ENCODE measurements around the gene BTBD9. TPM values are rescaled to one million over a fixed set of nuclear protein-coding genes. Genes with fewer than 3 reads are reported as not detected.

The BTBD9 gene
- total and polyA plus RNA-seq, 7 experiments from 2014 or later = 12.7 to 58.8 (median 37.8) TPM

GRCh38 chr6:38146734-38147027, 493.0 kb downstream of the BTBD9 start:
- H3K9me3 Mint-ChIP-seq = peaks cover 0 to 3% (median 0%) of the 10 kb centered on the region in 11 donors
- peaks cover 0 to 4% (median 0%) of the 10 kb centered on the region in 5 donors for H3K36me3 Mint-ChIP-seq
- no peaks in the 10 kb centered on the region for H3K4me1 ChIP-seq (ENCODE audit: control insufficient read depth in 2 of 2, insufficient read depth in 2 of 2, low read length in 2 of 2)
- no peaks in the 10 kb centered on the region for H3K27me3 Mint-ChIP-seq
- no peaks in the 10 kb centered on the region for H3K9me3 ChIP-seq (ENCODE audit: control insufficient read depth in 2 of 3, low read length in 3 of 3)
- peaks cover 0 to 23% (median 0%) of the 10 kb centered on the region in 3 experiments for H3K36me3 ChIP-seq (ENCODE audit: control insufficient read depth in 2 of 3, insufficient read depth in 3 of 3, low read length in 3 of 3)
- no peak overlapping the region for H3K4me3 Mint-ChIP-seq
- intact Hi-C loops (cut with micrococcal nuclease) = no loop called here
- no peak overlapping the region for H3K4me3 ChIP-seq (ENCODE audit: low read length)
- CTCF ChIA-PET = no interaction called here
- peak overlapping the region in 3 of 9 donors; percentile 10 to 43 (median 28) for H3K27ac Mint-ChIP-seq
- POLR2A ChIA-PET = no interaction called here
- no peak overlapping the region for H3K27ac ChIP-seq (ENCODE audit: low read depth, low read length)
- peaks cover 8 to 26% (median 15%) of the 10 kb centered on the region in 7 donors for H3K4me1 Mint-ChIP-seq
- H3K27me3 ChIP-seq (ENCODE audit: control insufficient read depth in 2 of 2, insufficient read depth in 2 of 2, low read length in 2 of 2) = no peaks in the 10 kb centered on the region
- ATAC-seq (no peak), DNase-seq (no peak)

GRCh38 chr6:38146021-38146733, 493.6 kb downstream of the BTBD9 start:
- ATAC-seq (no peak), DNase-seq (no peak)
- H3K4me3 ChIP-seq (ENCODE audit: low read length) = no peak overlapping the region
- H3K36me3 Mint-ChIP-seq = peaks cover 0 to 4% (median 4%) of the 10 kb centered on the region in 5 donors
- H3K36me3 ChIP-seq (ENCODE audit: control insufficient read depth in 2 of 3, insufficient read depth in 3 of 3, low read length in 3 of 3) = peaks cover 0 to 19% (median 0%) of the 10 kb centered on the region in 3 experiments
- H3K9me3 Mint-ChIP-seq = peaks cover 0 to 3% (median 0%) of the 10 kb centered on the region in 11 donors
- H3K27ac ChIP-seq (ENCODE audit: low read depth, low read length) = no peak overlapping the region
- H3K27me3 Mint-ChIP-seq = no peaks in the 10 kb centered on the region
- no peaks in the 10 kb centered on the region for H3K4me1 ChIP-seq (ENCODE audit: control insufficient read depth in 2 of 2, insufficient read depth in 2 of 2, low read length in 2 of 2)
- H3K9me3 ChIP-seq (ENCODE audit: control insufficient read depth in 2 of 3, low read length in 3 of 3) = no peaks in the 10 kb centered on the region
- no peak overlapping the region for H3K4me3 Mint-ChIP-seq
- H3K27ac Mint-ChIP-seq = peak overlapping the region in 3 of 9 donors; percentile 58 to 83 (median 59)
- peaks cover 12 to 28% (median 15%) of the 10 kb centered on the region in 7 donors for H3K4me1 Mint-ChIP-seq
- ChIA-PET CTCF (no interaction called here), POLR2A (no interaction called here)
- no peaks in the 10 kb centered on the region for H3K27me3 ChIP-seq (ENCODE audit: control insufficient read depth in 2 of 2, insufficient read depth in 2 of 2, low read length in 2 of 2)
- intact Hi-C loops (cut with micrococcal nuclease) = no loop called here

- Mint-ChIP-seq H3K27me3 (no peaks in the 10 kb centered on the region), H3K36me3 (peaks cover 0 to 10% (median 5%) of the 10 kb centered on the region in 5 donors), H3K4me1 (peaks cover 15 to 37% (median 20%) of the 10 kb centered on the region in 7 donors), H3K27ac (peak overlapping the region in 1 of 9 donors; percentile 6), H3K9me3 (peaks cover 0 to 3% (median 0%) of the 10 kb centered on the region in 11 donors), H3K4me3 (no peak overlapping the region)
- Histone ChIP-seq H3K9me3 (ENCODE audit: control insufficient read depth in 2 of 3, low read length in 3 of 3) (no peaks in the 10 kb centered on the region), H3K4me1 (ENCODE audit: control insufficient read depth in 2 of 2, insufficient read depth in 2 of 2, low read length in 2 of 2) (no peaks in the 10 kb centered on the region), H3K4me3 (ENCODE audit: low read length) (no peak overlapping the region), H3K27ac (ENCODE audit: low read depth, low read length) (no peak overlapping the region), H3K36me3 (ENCODE audit: control insufficient read depth in 2 of 3, insufficient read depth in 3 of 3, low read length in 3 of 3) (peaks cover 0 to 15% (median 0%) of the 10 kb centered on the region in 3 experiments), H3K27me3 (ENCODE audit: control insufficient read depth in 2 of 2, insufficient read depth in 2 of 2, low read length in 2 of 2) (no peaks in the 10 kb centered on the region)
- intact Hi-C loops (cut with micrococcal nuclease) = no loop called here
- CTCF ChIA-PET = no interaction called here
- no peak for DNase-seq
- POLR2A ChIA-PET = no interaction called here
- ATAC-seq = no peak
These were observed 495.3 kb downstream of the BTBD9 start for GRCh38 chr6:38144365-38144945.

GRCh38 chr6:38143191-38144150, 496.3 kb downstream of the BTBD9 start:
- no peak overlapping the region for H3K27ac ChIP-seq (ENCODE audit: low read depth, low read length)
- H3K27ac Mint-ChIP-seq = peak overlapping the region in 1 of 9 donors; percentile 53
- intact Hi-C loops (cut with micrococcal nuclease) = no loop called here
- peaks cover 13 to 47% (median 30%) of the 10 kb centered on the region in 7 donors for H3K4me1 Mint-ChIP-seq
- H3K36me3 Mint-ChIP-seq = peaks cover 2 to 15% (median 11%) of the 10 kb centered on the region in 5 donors
- CTCF ChIA-PET = interaction anchor here (0.6 kb wide), 1 partner anchor 127 kb away, joined by 4 read pairs; no protein-coding TSS in a partner anchor
- POLR2A ChIA-PET = interaction anchor here (0.6 kb wide), 1 partner anchor 776 kb away, joined by 3 read pairs; no protein-coding TSS in a partner anchor
- no peak for DNase-seq
- H3K4me3 Mint-ChIP-seq = no peak overlapping the region
- no peak for ATAC-seq
- H3K4me3 ChIP-seq (ENCODE audit: low read length) = no peak overlapping the region
- H3K9me3 ChIP-seq (ENCODE audit: control insufficient read depth in 2 of 3, low read length in 3 of 3) = no peaks in the 10 kb centered on the region
- no peaks in the 10 kb centered on the region for H3K4me1 ChIP-seq (ENCODE audit: control insufficient read depth in 2 of 2, insufficient read depth in 2 of 2, low read length in 2 of 2)
- H3K27me3 ChIP-seq (ENCODE audit: control insufficient read depth in 2 of 2, insufficient read depth in 2 of 2, low read length in 2 of 2) = no peaks in the 10 kb centered on the region
- H3K9me3 Mint-ChIP-seq = no peaks in the 10 kb centered on the region
- H3K27me3 Mint-ChIP-seq = no peaks in the 10 kb centered on the region
- H3K36me3 ChIP-seq (ENCODE audit: control insufficient read depth in 2 of 3, insufficient read depth in 3 of 3, low read length in 3 of 3) = peaks cover 0 to 15% (median 0%) of the 10 kb centered on the region in 3 experiments

- Histone ChIP-seq H3K27me3 (ENCODE audit: control insufficient read depth in 2 of 2, insufficient read depth in 2 of 2, low read length in 2 of 2) (no peaks in the 10 kb centered on the region), H3K4me3 (ENCODE audit: low read length) (no peak overlapping the region), H3K9me3 (ENCODE audit: control insufficient read depth in 2 of 3, low read length in 3 of 3) (no peaks in the 10 kb centered on the region), H3K27ac (ENCODE audit: low read depth, low read length) (no peak overlapping the region), H3K36me3 (ENCODE audit: control insufficient read depth in 2 of 3, insufficient read depth in 3 of 3, low read length in 3 of 3) (peaks cover 0 to 15% (median 0%) of the 10 kb centered on the region in 3 experiments), H3K4me1 (ENCODE audit: control insufficient read depth in 2 of 2, insufficient read depth in 2 of 2, low read length in 2 of 2) (no peaks in the 10 kb centered on the region)
- Mint-ChIP-seq H3K4me3 (no peak overlapping the region), H3K36me3 (peaks cover 2 to 20% (median 14%) of the 10 kb centered on the region in 5 donors), H3K4me1 (peaks cover 4 to 53% (median 32%) of the 10 kb centered on the region in 7 donors), H3K9me3 (no peaks in the 10 kb centered on the region), H3K27me3 (no peaks in the 10 kb centered on the region), H3K27ac (peak overlapping the region in 1 of 9 donors; percentile 10)
- POLR2A ChIA-PET = no interaction called here
- DNase-seq (no peak), ATAC-seq (no peak)
- intact Hi-C loops (cut with micrococcal nuclease) = no loop called here
- CTCF ChIA-PET = interaction anchor here (0.6 kb wide), 1 partner anchor 126 kb away, joined by 4 read pairs; no protein-coding TSS in a partner anchor
These were observed 497.4 kb downstream of the BTBD9 start for GRCh38 chr6:38142178-38142902.

GRCh38 chr6:38141716-38142115, 498.0 kb downstream of the BTBD9 start:
- ChIA-PET POLR2A (no interaction called here), CTCF (interaction anchor here (0.7 kb wide), 1 partner anchor 320 kb away, joined by 3 read pairs; no protein-coding TSS in a partner anchor)
- peaks cover 2 to 22% (median 14%) of the 10 kb centered on the region in 5 donors for H3K36me3 Mint-ChIP-seq
- no peak overlapping the region for H3K27ac ChIP-seq (ENCODE audit: low read depth, low read length)
- H3K4me3 Mint-ChIP-seq = no peak overlapping the region
- ATAC-seq = no peak
- intact Hi-C loops (cut with micrococcal nuclease) = no loop called here
- H3K27ac Mint-ChIP-seq = peak overlapping the region in 2 of 9 donors; percentile 10 to 18
- no peaks in the 10 kb centered on the region for H3K27me3 Mint-ChIP-seq
- no peaks in the 10 kb centered on the region for H3K9me3 ChIP-seq (ENCODE audit: control insufficient read depth in 2 of 3, low read length in 3 of 3)
- no peaks in the 10 kb centered on the region for H3K27me3 ChIP-seq (ENCODE audit: control insufficient read depth in 2 of 2, insufficient read depth in 2 of 2, low read length in 2 of 2)
- no peak for DNase-seq
- no peak overlapping the region for H3K4me3 ChIP-seq (ENCODE audit: low read length)
- H3K36me3 ChIP-seq (ENCODE audit: control insufficient read depth in 2 of 3, insufficient read depth in 3 of 3, low read length in 3 of 3) = peaks cover 0 to 15% (median 0%) of the 10 kb centered on the region in 3 experiments
- peaks cover 4 to 53% (median 39%) of the 10 kb centered on the region in 7 donors for H3K4me1 Mint-ChIP-seq
- H3K4me1 ChIP-seq (ENCODE audit: control insufficient read depth in 2 of 2, insufficient read depth in 2 of 2, low read length in 2 of 2) = no peaks in the 10 kb centered on the region
- H3K9me3 Mint-ChIP-seq = no peaks in the 10 kb centered on the region

Measured in naive thymus-derived CD4-positive, alpha-beta T cell (primary cell).